Smooth muscle cell (in vitro differentiated cells): ENCODE results near the gene ACOX2. TPM values are rescaled to one million over a fixed set of nuclear protein-coding genes. Genes with fewer than 3 reads are reported as not detected.
A peak's percentile ranks its signal among the peaks of the same experiment; 100 is the strongest.

ENCODE experiments used
- DNase-seq: peaks from one replicate; lab custom pipeline; 2025; ENCODE audit not compliant: unreplicated experiment; lab: John Stamatoyannopoulos, UW
- H2AFZ ChIP-seq: fragments of 200-600 bp; sonication (generic); 2 replicates; pipeline ENCODE4 v1.6.0; 2016; ENCODE audit warnings: antibody characterized with exemption, low read depth, mild to moderate bottlenecking
- H3F3A ChIP-seq: fragments of 200-600 bp; sonication (generic); 2 replicates; pipeline ENCODE4 v1.6.0; 2017; ENCODE audit warnings: antibody characterized with exemption, low read depth
- H3K27ac ChIP-seq: fragments of 200-600 bp; sonication (generic); 2 replicates; pipeline ENCODE4 v1.5.1; 2016; ENCODE audit warnings: low read depth, mild to moderate bottlenecking
- H3K27me3 ChIP-seq: fragments of 200-600 bp; sonication (generic); 2 replicates; pipeline ENCODE4 v1.6.1; 2016; ENCODE audit warnings: low read depth, mild to moderate bottlenecking
- H3K36me3 ChIP-seq: fragments of 200-600 bp; sonication (generic); 2 replicates; pipeline ENCODE4 v1.5.1; 2016; ENCODE audit warnings: low read depth
- H3K4me1 ChIP-seq: fragments of 200-600 bp; sonication (generic); 2 replicates; pipeline ENCODE4 v1.5.1; 2016; ENCODE audit warnings: low read depth
- H3K4me2 ChIP-seq: fragments of 200-600 bp; sonication (generic); 2 replicates; pipeline ENCODE4 v1.6.0; 2016; ENCODE audit warnings: mild to moderate bottlenecking
- H3K4me3 ChIP-seq: fragments of 200-600 bp; sonication (generic); 2 replicates; pipeline ENCODE4 v1.5.1; 2016; ENCODE audit warnings: mild to moderate bottlenecking
- H3K79me2 ChIP-seq: fragments of 200-600 bp; sonication (generic); 2 replicates; pipeline ENCODE4 v1.6.0; 2016; ENCODE audit warnings: low read depth, mild to moderate bottlenecking
- H3K9ac ChIP-seq: fragments of 200-600 bp; sonication (generic); 2 replicates; pipeline ENCODE4 v1.6.0; 2016; ENCODE audit warnings: low read depth
- H3K9me3 ChIP-seq: fragments of 200-600 bp; sonication (generic); replicated peaks from 2 replicates; pipeline ENCODE4 v1.5.1; 2016; ENCODE audit warnings: low read depth
- H4K20me1 ChIP-seq: fragments of 200-600 bp; sonication (generic); 2 replicates; pipeline ENCODE4 v1.6.0; 2016; ENCODE audit warnings: low read depth
- WGBS: methylation state at CpG from one replicate; pipeline ENCODE4 v1.1.7; 2016; ENCODE audit warnings: low lambda C conversion rate; 5-methylcytosine and 5-hydroxymethylcytosine counted together
- polyA plus RNA-seq: library from polyadenylated mRNA; unstranded; fragments of >200 nt; fragmentation: Nextera tagmentation; extraction: Ambion mirVana; gene quantifications from 2 replicates; pipeline ENCODE4 v1.2.1, GENCODE V29; 2016
- total RNA-seq: library from RNA; depleted of rRNA; stranded (reverse); fragments of >200 nt; gene quantifications from 2 replicates; pipeline ENCODE4 v1.2.3, GENCODE V29; 2014
- TF ChIP-seq, protein P1 (sequence below): fragments of 200-600 bp; sonication (generic); IDR thresholded peaks from 2 replicates; pipeline ENCODE4 v1.5.1; 2017; ENCODE audit warnings: borderline replicate concordance, mild to moderate bottlenecking, antibody characterized with exemption; ENCODE audit not compliant: insufficient read depth, poor library complexity, severe bottlenecking

Gene ACOX2
- total RNA-seq (4.6 and 8.5 TPM in 2 replicates), polyA plus RNA-seq (7.5 and 13.2 TPM in 2 replicates)

DNA sequence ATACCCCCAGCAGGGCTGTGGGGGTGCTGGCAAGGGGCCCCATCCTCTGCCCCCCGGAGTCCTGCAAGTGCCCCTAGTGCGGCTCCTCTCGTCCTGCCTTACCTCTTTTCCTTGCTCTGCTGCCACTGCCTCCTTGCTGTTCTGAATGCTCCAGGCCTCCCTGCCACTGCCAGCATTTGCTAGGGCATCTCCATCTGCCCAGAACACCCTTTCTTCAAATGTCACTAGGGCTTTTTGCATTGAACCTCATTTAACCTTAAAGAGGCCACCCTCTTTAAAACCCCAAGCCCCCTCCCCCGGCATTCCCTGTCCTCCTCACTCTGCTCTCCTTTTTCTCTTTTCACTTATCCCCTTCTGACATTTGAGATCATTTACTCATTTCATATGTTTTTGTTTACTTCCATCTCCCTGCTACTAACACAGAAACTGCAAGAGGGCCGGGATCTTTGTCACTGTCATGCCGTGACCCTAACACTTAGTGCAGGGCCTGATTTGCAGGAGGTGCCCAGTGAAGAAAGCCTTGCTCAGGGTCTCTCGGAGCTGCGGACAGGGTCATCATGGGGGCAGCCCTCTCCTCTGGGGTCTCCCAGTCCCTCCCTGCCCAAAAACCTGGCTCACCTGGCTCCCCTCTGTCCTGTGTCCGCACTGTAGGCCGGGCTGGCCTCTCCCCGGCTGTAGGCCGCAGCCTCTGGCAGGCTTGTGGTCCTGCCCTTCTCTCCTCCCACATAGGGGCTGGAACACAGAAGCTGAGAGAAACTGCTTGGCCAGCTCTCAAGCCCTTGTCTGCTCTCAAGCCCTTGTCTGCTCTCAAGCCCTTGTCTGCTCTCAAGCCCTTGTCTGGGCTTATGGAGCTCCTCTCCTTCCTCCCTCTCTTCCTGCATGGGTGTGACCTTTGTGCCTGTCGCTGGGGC is at the start of gene ACOX2:
TSS of gene ACOX2 (minus strand) at position 690 of the 911 bp plus-strand sequence. CDS start 2,084 bp downstream, outside the sequence.
- Histone ChIP-seq H3K27ac (peak within 1 kb of the TSS; percentile 55), H3K9me3 (no peaks in the 10 kb centered on the region), H3F3A (no peaks in the 10 kb centered on the region), H3K4me1 (peaks cover 16% of the 10 kb centered on the region), H3K36me3 (no peaks in the 10 kb centered on the region), H2AFZ (peak within 1 kb of the TSS; percentile 80), H4K20me1 (no peaks in the 10 kb centered on the region), H3K27me3 (no peaks in the 10 kb centered on the region), H3K4me2 (peak within 1 kb of the TSS; percentile 69), H3K9ac (peak within 1 kb of the TSS; percentile 50), H3K79me2 (no peaks in the 10 kb centered on the region), H3K4me3 (peak within 1 kb of the TSS; percentile 26)
- 67% methylated on average over 13 of the region's 13 CpGs for WGBS
- no peak for DNase-seq
- TF ChIP-seq, protein P1, sequence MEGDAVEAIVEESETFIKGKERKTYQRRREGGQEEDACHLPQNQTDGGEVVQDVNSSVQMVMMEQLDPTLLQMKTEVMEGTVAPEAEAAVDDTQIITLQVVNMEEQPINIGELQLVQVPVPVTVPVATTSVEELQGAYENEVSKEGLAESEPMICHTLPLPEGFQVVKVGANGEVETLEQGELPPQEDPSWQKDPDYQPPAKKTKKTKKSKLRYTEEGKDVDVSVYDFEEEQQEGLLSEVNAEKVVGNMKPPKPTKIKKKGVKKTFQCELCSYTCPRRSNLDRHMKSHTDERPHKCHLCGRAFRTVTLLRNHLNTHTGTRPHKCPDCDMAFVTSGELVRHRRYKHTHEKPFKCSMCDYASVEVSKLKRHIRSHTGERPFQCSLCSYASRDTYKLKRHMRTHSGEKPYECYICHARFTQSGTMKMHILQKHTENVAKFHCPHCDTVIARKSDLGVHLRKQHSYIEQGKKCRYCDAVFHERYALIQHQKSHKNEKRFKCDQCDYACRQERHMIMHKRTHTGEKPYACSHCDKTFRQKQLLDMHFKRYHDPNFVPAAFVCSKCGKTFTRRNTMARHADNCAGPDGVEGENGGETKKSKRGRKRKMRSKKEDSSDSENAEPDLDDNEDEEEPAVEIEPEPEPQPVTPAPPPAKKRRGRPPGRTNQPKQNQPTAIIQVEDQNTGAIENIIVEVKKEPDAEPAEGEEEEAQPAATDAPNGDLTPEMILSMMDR: no peak

DNA sequence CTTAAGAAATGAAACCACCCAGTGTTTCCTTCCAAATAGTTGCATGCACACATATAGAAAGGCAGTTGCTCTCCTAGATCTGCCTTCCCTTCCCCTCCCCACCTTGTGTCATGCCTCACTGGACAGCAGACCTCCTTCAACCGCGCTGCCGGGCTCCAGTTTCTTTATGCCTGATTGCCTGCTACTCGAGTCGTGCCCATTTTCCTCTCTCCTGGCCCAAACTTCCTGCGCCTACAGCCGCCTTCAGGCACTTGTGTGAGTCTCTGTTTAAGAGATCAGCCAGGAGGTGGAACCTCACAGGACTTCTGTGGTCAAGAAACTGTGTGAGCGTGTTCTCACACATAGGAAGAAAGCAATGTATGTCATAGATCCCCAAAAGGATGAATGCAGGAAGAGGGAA is 49.0 kb upstream of the ACOX2 start:
- peaks cover 44% of the 10 kb centered on the region for H3K27me3 ChIP-seq
- no peaks in the 10 kb centered on the region for H3F3A ChIP-seq
- DNase-seq: no peak
- WGBS: 53% methylated on average over 8 of the region's 8 CpGs
- no peaks in the 10 kb centered on the region for H3K9me3 ChIP-seq
- H3K27ac ChIP-seq: no peak overlapping the region
- no peaks in the 10 kb centered on the region for H3K36me3 ChIP-seq
- H2AFZ ChIP-seq: no peak overlapping the region
- TF ChIP-seq, protein P1: no peak
- peaks cover 14% of the 10 kb centered on the region for H3K4me1 ChIP-seq
- no peak overlapping the region for H3K9ac ChIP-seq
- H3K4me2 ChIP-seq: no peak overlapping the region
- H4K20me1 ChIP-seq: no peaks in the 10 kb centered on the region
- H3K4me3 ChIP-seq: no peak overlapping the region
- no peaks in the 10 kb centered on the region for H3K79me2 ChIP-seq

DNA sequence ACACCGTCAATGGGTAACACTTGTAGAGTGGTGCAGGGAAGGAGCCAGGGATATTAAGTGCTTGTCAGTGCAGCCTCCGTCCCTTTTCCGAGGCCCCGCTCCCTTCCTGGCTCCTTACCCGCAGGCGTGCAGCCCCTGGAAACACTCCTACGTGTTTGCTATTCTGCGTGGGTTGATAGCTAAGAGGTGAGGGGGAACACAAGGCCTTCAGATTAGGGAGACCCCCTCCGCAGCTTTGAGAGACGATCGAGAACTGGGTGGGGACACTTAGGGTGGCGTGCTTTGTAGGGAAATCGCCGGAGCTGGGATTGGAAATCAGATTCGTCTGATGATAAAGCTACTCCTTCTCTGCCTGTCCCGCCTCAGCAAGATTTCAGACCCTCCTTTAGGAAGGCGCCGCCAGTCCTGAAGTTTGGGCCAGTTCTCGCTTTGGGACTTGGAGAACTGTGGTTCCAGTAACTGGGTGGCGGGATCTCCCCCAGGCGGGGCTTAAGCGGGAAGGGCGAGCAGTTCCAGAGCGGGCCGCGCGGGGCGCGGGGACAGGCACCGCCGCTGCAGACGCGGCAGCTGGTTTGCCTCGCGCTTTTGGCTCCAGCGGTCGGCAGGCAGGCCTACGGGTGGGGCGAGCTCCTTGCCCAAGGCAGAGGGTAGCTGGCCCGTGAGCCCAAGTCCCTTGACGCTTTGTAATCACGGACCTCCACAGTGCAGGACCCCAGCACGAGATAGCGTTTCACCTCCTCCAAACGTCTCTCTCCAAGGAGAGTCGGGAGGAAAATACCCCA is 48.2 kb upstream of the ACOX2 start:
- Histone ChIP-seq H4K20me1 (no peaks in the 10 kb centered on the region), H3F3A (no peaks in the 10 kb centered on the region), H2AFZ (no peak overlapping the region), H3K27ac (no peak overlapping the region), H3K27me3 (peaks cover 44% of the 10 kb centered on the region), H3K9ac (no peak overlapping the region), H3K79me2 (no peaks in the 10 kb centered on the region), H3K36me3 (no peaks in the 10 kb centered on the region), H3K4me3 (peak overlapping the region; percentile 49), H3K4me1 (peaks cover 22% of the 10 kb centered on the region), H3K9me3 (no peaks in the 10 kb centered on the region), H3K4me2 (peak overlapping the region; percentile 84)
- peak; percentile 18 for DNase-seq
- TF ChIP-seq, protein P1: peak; percentile 54
- WGBS: 18% methylated on average over 46 of the region's 46 CpGs
